Sigmoid colon (tissue), 4 donors: ENCODE data around the gene GMDS.

Experiments used
- POLR2AphosphoS5 ChIP-seq, 4 donors: sonication (generic); formaldehyde crosslinking; IDR thresholded peaks; one replicate each; pipeline ENCODE4 v1.6.1; 2017; ENCODE audit warnings: antibody characterized with exemption in 4 of 4
- TF ChIP-seq, protein P1 (sequence below), 4 experiments: fragments of 450-650 bp in 3 of 4; fragments of 200-600 bp in 1 of 4; IDR thresholded peaks; one replicate each; pipeline ENCODE4 v1.5.1; 2016 to 2019; ENCODE audit warnings: antibody characterized with exemption in 4 of 4, mild to moderate bottlenecking in 3 of 4, moderate library complexity in 2 of 4

DNA sequence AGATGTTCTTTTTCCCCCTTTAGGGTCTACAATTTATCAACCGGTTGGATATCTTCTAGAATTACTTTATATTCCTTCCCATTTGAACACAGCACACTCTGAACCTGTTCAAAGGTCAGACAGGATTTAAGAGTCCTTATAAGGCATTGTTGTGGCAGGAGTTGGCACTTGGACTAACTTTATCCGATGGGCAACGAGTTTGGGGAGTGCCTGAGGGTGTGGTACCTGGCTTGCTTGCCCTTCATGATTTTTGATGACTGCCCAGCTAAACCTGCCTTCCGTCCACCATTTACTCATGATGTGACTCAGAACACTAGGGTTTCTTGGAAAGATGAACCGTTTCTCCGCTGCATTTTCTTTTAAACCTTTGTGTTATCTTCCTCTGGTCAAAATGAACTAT lies 350.5 kb downstream of the GMDS start:
- TF ChIP-seq, protein P1, sequence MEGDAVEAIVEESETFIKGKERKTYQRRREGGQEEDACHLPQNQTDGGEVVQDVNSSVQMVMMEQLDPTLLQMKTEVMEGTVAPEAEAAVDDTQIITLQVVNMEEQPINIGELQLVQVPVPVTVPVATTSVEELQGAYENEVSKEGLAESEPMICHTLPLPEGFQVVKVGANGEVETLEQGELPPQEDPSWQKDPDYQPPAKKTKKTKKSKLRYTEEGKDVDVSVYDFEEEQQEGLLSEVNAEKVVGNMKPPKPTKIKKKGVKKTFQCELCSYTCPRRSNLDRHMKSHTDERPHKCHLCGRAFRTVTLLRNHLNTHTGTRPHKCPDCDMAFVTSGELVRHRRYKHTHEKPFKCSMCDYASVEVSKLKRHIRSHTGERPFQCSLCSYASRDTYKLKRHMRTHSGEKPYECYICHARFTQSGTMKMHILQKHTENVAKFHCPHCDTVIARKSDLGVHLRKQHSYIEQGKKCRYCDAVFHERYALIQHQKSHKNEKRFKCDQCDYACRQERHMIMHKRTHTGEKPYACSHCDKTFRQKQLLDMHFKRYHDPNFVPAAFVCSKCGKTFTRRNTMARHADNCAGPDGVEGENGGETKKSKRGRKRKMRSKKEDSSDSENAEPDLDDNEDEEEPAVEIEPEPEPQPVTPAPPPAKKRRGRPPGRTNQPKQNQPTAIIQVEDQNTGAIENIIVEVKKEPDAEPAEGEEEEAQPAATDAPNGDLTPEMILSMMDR (IDR thresholded peaks at IDR 0.05): no peak
- TF ChIP-seq POLR2AphosphoS5 (IDR thresholded peaks at IDR 0.05): no peak
